ENCODE results near the gene IGFBP5.

DNA sequence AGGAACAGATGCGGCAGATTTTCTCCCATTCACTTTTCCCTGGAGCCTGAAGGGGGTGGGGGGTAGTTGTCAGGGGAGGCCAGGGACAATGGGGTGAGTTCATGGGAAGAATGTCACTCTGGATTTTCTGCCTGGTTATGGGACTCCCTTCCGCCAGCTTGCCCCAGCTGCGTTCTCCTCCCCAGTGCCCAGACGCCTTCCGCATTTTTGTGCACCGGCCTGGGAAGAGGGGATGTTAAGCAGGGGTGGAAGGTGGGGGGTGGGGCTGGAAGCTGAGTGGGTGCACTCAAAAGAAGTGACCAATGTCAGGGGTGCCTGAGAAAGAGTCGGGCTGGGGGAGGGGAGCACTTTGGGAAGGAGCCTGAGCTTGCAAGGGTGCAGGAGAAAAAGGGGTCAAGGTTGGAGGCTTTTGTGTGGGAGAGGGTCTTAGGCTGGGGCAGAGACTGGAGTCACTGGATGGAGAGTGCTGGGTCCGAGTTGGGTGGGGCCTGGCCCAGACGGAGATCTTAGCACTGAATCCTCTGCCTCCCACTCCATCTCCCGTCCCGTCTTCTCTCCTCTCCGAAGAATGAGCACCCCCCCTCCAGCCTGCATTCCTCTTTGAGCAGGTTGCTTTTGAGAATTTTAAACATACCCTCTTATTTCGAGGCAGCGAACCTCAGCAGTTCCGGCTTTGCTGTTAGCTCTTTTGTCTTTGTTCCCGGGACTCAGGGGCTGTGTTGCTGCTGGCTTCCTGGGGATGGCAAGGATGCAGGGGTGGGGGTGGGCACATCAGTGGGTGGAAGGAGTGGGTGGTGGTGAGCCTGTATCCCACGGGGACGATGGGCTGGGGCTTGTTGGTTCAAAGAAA, 59.4 kb downstream of the IGFBP5 start:
- TF ChIP-seq, protein P1, sequence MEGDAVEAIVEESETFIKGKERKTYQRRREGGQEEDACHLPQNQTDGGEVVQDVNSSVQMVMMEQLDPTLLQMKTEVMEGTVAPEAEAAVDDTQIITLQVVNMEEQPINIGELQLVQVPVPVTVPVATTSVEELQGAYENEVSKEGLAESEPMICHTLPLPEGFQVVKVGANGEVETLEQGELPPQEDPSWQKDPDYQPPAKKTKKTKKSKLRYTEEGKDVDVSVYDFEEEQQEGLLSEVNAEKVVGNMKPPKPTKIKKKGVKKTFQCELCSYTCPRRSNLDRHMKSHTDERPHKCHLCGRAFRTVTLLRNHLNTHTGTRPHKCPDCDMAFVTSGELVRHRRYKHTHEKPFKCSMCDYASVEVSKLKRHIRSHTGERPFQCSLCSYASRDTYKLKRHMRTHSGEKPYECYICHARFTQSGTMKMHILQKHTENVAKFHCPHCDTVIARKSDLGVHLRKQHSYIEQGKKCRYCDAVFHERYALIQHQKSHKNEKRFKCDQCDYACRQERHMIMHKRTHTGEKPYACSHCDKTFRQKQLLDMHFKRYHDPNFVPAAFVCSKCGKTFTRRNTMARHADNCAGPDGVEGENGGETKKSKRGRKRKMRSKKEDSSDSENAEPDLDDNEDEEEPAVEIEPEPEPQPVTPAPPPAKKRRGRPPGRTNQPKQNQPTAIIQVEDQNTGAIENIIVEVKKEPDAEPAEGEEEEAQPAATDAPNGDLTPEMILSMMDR (IDR thresholded peaks at IDR 0.05; ENCODE audit: extremely low read depth in 1 of 2, insufficient read depth in 1 of 2, low read depth in 1 of 2, low read length in 2 of 2): no peak
- TF ChIP-seq JUN (IDR thresholded peaks at IDR 0.05; ENCODE audit: borderline replicate concordance, insufficient read depth, insufficient read length, low read depth) (no peak), MYC (IDR thresholded peaks at IDR 0.05; ENCODE audit: low read depth, low read length) (no peak), POLR2AphosphoS5 (IDR thresholded peaks at IDR 0.05; ENCODE audit: insufficient read depth, low read depth, low read length) (peak; percentile 28), EZH2 (IDR thresholded peaks at IDR 0.05; ENCODE audit: borderline replicate concordance, low read depth, low read length, severe bottlenecking) (no peak), POLR2A (IDR thresholded peaks at IDR 0.05; ENCODE audit: low read depth, low read length) (no peak), FOS (IDR thresholded peaks at IDR 0.05; ENCODE audit: borderline replicate concordance, insufficient read depth, low read length) (no peak)
